Superior temporal gyrus (tissue), 1 donor: ENCODE data around the gene GIMAP5.
"Not testable (repeated sequence)": the region's sequence is repeated elsewhere in the genome, so short reads cannot be mapped to it uniquely, and the experiment has no call there.

ENCODE experiments used
- DNase-seq: peaks from one replicate; pipeline ENCODE4 v3.0.0-alpha.2; 2016; ENCODE audit errors: extremely low spot score

The GIMAP5 gene

GRCh38 chr7:150774131-150774530 is 36.9 kb downstream of the GIMAP5 start:
- not testable (repeated sequence) for DNase-seq

- no peak for DNase-seq
Measured at GRCh38 chr7:150778014-150778737, 41.0 kb downstream of the GIMAP5 start.

GRCh38 chr7:150778738-150779301 is 41.6 kb downstream of the GIMAP5 start:
- peak; percentile 91 for DNase-seq

GRCh38 chr7:150780292-150780691 is 43.1 kb downstream of the GIMAP5 start:
- DNase-seq, result no peak

GRCh38 chr7:150781103-150781502 is 43.9 kb downstream of the GIMAP5 start:
- DNase-seq, result no peak

- no peak for DNase-seq
Measured at GRCh38 chr7:150781961-150782360, 44.7 kb downstream of the GIMAP5 start.

GRCh38 chr7:150784120-150784736 is 47.0 kb downstream of the GIMAP5 start:
- DNase-seq, result no peak

GRCh38 chr7:150784954-150785353 is 47.7 kb downstream of the GIMAP5 start:
- DNase-seq, result no peak

- peak; percentile 22 for DNase-seq
Measured at GRCh38 chr7:150787321-150788281, 50.4 kb downstream of the GIMAP5 start.

- no peak for DNase-seq
Measured at GRCh38 chr7:150788474-150789269, 51.5 kb downstream of the GIMAP5 start.

- DNase-seq, result no peak
Measured at GRCh38 chr7:150790416-150791075, 53.3 kb downstream of the GIMAP5 start.

- no peak for DNase-seq
Measured at GRCh38 chr7:150791304-150791703, 54.1 kb downstream of the GIMAP5 start.

- DNase-seq, result no peak
Measured at GRCh38 chr7:150791746-150792452, 54.7 kb downstream of the GIMAP5 start.
